Loucy (cell line): ENCODE results near the gene MMP2.

Experiments
- CTCF ChIP-seq: fragments of 200-600 bp; sonication (generic); conservative IDR thresholded peaks from 2 replicates; pipeline ENCODE4 v1.5.1; 2014; ENCODE audit warnings: mild to moderate bottlenecking, antibody characterized with exemption, low read length
- EZH2phosphoT487 ChIP-seq: fragments of 200-600 bp; IDR thresholded peaks from 2 replicates; pipeline ENCODE4 v1.6.1; 2018; ENCODE audit warnings: antibody characterized with exemption, mild to moderate bottlenecking, moderate library complexity, borderline replicate concordance

GRCh38 chr16:55469821-55470532, 9.0 kb upstream of the MMP2 start:
- TF ChIP-seq CTCF (no peak), EZH2phosphoT487 (no peak)
